ENCODE measurements around the gene TM2D1. TPM values are rescaled to one million over a fixed set of nuclear protein-coding genes. Genes with fewer than 3 reads are reported as not detected.

TM2D1 gene
- total RNA-seq, result 58.8 and 89.3 TPM in 2 replicates

GRCh38 chr1:61724813-61725694 lies at the start of gene TM2D1:
TSS of gene TM2D1 (minus strand) at chr1:61725141. CDS start at chr1:61725120, 21 bp downstream.

GRCh38 chr1:61741711-61742619 lies 17.0 kb upstream of the TM2D1 start, which contains the start of gene PATJ:
TSS of gene PATJ (plus strand) at chr1:61742480. CDS start at chr1:61762893, 20,413 bp downstream.

Other genes starting within 250 kb of the TM2D1 start
- 58.4 and 89.6 TPM in 2 replicates for gene PATJ, start 17.3 kb upstream of the TM2D1 start, total RNA-seq

Data from nasal cavity respiratory epithelium epithelial cell of viscerocranial mucosa (primary cell).